CD14-positive monocyte (primary cell): ENCODE data around the gene GPC6. TPM values are rescaled to one million over a fixed set of nuclear protein-coding genes. Genes with fewer than 3 reads are reported as not detected.

Source experiments
- DNase-seq, 3 donors: peaks; one replicate each; pipeline ENCODE4 v3.0.0-alpha.2; 2011 to 2022
- H2AFZ ChIP-seq: 2 replicates; pipeline ENCODE4 v1.6.0; 2012; ENCODE audit warnings: mild to moderate bottlenecking, low read depth, low read length, inconsistent platforms; ENCODE audit not compliant: insufficient read depth, poor library complexity, severe bottlenecking
- H3K27ac ChIP-seq, 2 donors: 1 replicate in 1 of 2; 2 replicates in 1 of 2; pipeline ENCODE4 v1.5.1; 2012 to 2013; ENCODE audit warnings: low read length in 2 of 2, control low read depth in 1 of 2, inconsistent platforms in 1 of 2, low read depth in 1 of 2, mild to moderate bottlenecking in 1 of 2
- H3K27me3 ChIP-seq, 2 donors: one replicate each; pipeline versions ENCODE4 v1.6.0 to v1.6.1; 2011 to 2013; ENCODE audit warnings: low read length in 2 of 2; ENCODE audit not compliant: control insufficient read depth in 2 of 2, insufficient read depth in 2 of 2
- H3K36me3 ChIP-seq, 2 donors: replicated peaks in 1 of 2; 1 replicate in 1 of 2; 2 replicates in 1 of 2; pipeline versions ENCODE4 v1.5.1 to v1.6.1; 2012 to 2013; ENCODE audit warnings: low read length in 2 of 2, control low read depth in 1 of 2, inconsistent platforms in 1 of 2, mild to moderate bottlenecking in 1 of 2; ENCODE audit not compliant: insufficient read depth in 2 of 2, control insufficient read depth in 1 of 2
- H3K4me1 ChIP-seq, 2 donors: 1 replicate in 1 of 2; 2 replicates in 1 of 2; pipeline versions ENCODE4 v1.5.1 to v1.6.1; 2012 to 2013; ENCODE audit warnings: low read length in 2 of 2, control low read depth in 1 of 2, inconsistent platforms in 1 of 2, mild to moderate bottlenecking in 1 of 2, moderate library complexity in 1 of 2; ENCODE audit not compliant: insufficient read depth in 2 of 2, control insufficient read depth in 1 of 2
- H3K4me2 ChIP-seq: replicated peaks from 2 replicates; pipeline ENCODE3; 2012; ENCODE audit warnings: low read length, moderate library complexity, mild to moderate bottlenecking; ENCODE audit not compliant: poor library complexity, severe bottlenecking; ENCODE audit errors: extremely low read depth
- H3K4me3 ChIP-seq, 3 experiments: fragments of 200-600 bp in 1 of 3; sonication (generic) in 1 of 3; replicated peaks in 1 of 3; 1 replicate in 2 of 3; 2 replicates in 1 of 3; pipeline ENCODE4 v1.5.1; 2011 to 2013; ENCODE audit warnings: low read length in 3 of 3, mild to moderate bottlenecking in 3 of 3, control low read depth in 2 of 3, low read depth in 2 of 3, inconsistent platforms in 1 of 3, moderate library complexity in 1 of 3
- H3K79me2 ChIP-seq: 2 replicates; pipeline ENCODE4 v1.6.0; 2012; ENCODE audit warnings: mild to moderate bottlenecking, control low read depth, inconsistent platforms, low read length, moderate library complexity; ENCODE audit not compliant: insufficient read depth
- H3K9ac ChIP-seq: 2 replicates; pipeline ENCODE4 v1.6.0; 2017; ENCODE audit warnings: low read length, mild to moderate bottlenecking; ENCODE audit not compliant: insufficient read depth, poor library complexity, severe bottlenecking
- H3K9me3 ChIP-seq, 2 donors: replicated peaks in 1 of 2; 1 replicate in 1 of 2; 2 replicates in 1 of 2; pipeline versions ENCODE4 v1.5.1 to v1.6.1; 2012 to 2013; ENCODE audit warnings: low read length in 2 of 2, control low read depth in 1 of 2; ENCODE audit not compliant: control insufficient read depth in 1 of 2, insufficient read depth in 1 of 2
- H4K20me1 ChIP-seq: 2 replicates; pipeline ENCODE4 v1.6.0; 2012; ENCODE audit warnings: mild to moderate bottlenecking, low read length, control low read depth, moderate library complexity; ENCODE audit not compliant: insufficient read depth
- H3K27ac Mint-ChIP-seq, 7 donors: one replicate each; pipeline ENCODE4 v1.8.0; 2020; ENCODE audit warnings: mild to moderate bottlenecking in 7 of 7, mixed read lengths in 7 of 7, moderate library complexity in 6 of 7, inconsistent platforms in 2 of 7
- H3K27me3 Mint-ChIP-seq, 3 donors: one replicate each; pipeline ENCODE4 v1.8.0; 2021 to 2022; ENCODE audit warnings: low read depth in 3 of 3, mild to moderate bottlenecking in 3 of 3, mixed read lengths in 3 of 3, moderate library complexity in 3 of 3, inconsistent platforms in 1 of 3
- H3K36me3 Mint-ChIP-seq, 2 donors: one replicate each; pipeline ENCODE4 v1.8.0; 2020; ENCODE audit warnings: mixed read lengths in 2 of 2, inconsistent platforms in 1 of 2, mild to moderate bottlenecking in 1 of 2
- H3K4me1 Mint-ChIP-seq: one replicate; pipeline ENCODE4 v1.8.0; 2020; ENCODE audit warnings: mild to moderate bottlenecking, mixed read lengths
- H3K4me3 Mint-ChIP-seq, 2 donors: one replicate each; pipeline ENCODE4 v1.8.0; 2020; ENCODE audit warnings: mild to moderate bottlenecking in 2 of 2, mixed read lengths in 2 of 2, moderate library complexity in 1 of 2
- H3K9me3 Mint-ChIP-seq, 7 donors: one replicate each; pipeline ENCODE4 v1.8.0; 2020 to 2022; ENCODE audit warnings: mixed read lengths in 7 of 7, mild to moderate bottlenecking in 6 of 7, moderate library complexity in 6 of 7, inconsistent platforms in 2 of 7
- whole genome bisulfite sequencing: methylation state at CpG from one replicate; pipeline ENCODE4 v1.1.5; 2013; ENCODE audit warnings: missing lambda C conversion rate; ENCODE audit not compliant: insufficient coverage; 5-methylcytosine and 5-hydroxymethylcytosine counted together
- intact Hi-C, 2 donors: fragments of 100-400 bp; cut with micrococcal nuclease; formaldehyde crosslinking; loops; one replicate each; pipeline versions ENCODE4 v1.15.0 to v1.15.1; 2023
- polyA plus RNA-seq, 3 donors: library from polyadenylated mRNA; depleted of rRNA in 1 of 3; unstranded in 2 of 3; stranded (reverse) in 1 of 3; fragments of 300-500 nt in 2 of 3; fragments of >200 nt in 1 of 3; fragmentation: Illumina TruSeq in 2 of 3; gene quantifications; 1 replicate in 2 of 3; 2 replicates in 1 of 3; pipeline ENCODE4 v1.2.3, GENCODE V29; 2012 to 2021
- TF ChIP-seq, protein P1 (sequence below): fragments of 200-600 bp; IDR thresholded peaks from one replicate; pipeline ENCODE4 v1.8.0; 2022; ENCODE audit warnings: antibody characterized with exemption, mild to moderate bottlenecking

Gene GPC6
- polyA plus RNA-seq, 3 donors, result not detected

DNA sequence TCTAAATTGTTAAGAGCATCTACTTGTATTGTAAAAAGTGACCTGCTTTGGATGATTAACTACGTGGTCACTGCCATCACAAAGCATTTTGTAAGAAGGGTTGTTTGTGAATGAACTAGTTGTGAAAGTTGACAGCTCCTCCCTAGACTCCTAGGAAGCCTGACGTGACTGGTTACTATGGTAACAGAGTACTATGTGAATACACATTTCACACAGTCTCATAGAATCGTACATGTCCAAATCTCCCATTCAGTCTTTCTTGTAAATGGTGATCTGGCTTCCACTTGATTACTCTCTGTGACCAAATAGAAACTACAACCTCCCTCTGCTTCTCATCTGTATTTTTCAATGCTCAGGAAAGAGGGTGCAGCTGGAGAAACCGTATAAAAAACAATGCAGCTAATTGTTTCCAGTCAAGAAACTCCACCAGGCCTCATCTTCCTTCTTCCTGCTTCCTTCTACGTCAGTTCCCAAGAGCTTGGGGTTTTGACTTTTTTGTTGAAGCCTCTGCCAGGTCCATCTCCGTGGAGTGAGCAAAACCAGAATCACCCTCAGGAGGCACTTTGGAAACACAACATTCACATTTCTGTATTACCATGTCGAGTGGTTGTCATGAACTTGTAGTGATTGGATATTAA, 83.4 kb downstream of the GPC6 start:
- Histone ChIP-seq H3K36me3 (no peaks in the 10 kb centered on the region), H3K9ac (no peak overlapping the region), H3K9me3 (no peaks in the 10 kb centered on the region), H3K79me2 (no peaks in the 10 kb centered on the region), H3K4me2 (no peak overlapping the region), H3K27me3 (no peaks in the 10 kb centered on the region), H3K27ac (no peak overlapping the region), H2AFZ (no peak overlapping the region), H3K4me3 (no peak overlapping the region), H3K4me1 (no peaks in the 10 kb centered on the region), H4K20me1 (no peaks in the 10 kb centered on the region)
- TF ChIP-seq, protein P1, sequence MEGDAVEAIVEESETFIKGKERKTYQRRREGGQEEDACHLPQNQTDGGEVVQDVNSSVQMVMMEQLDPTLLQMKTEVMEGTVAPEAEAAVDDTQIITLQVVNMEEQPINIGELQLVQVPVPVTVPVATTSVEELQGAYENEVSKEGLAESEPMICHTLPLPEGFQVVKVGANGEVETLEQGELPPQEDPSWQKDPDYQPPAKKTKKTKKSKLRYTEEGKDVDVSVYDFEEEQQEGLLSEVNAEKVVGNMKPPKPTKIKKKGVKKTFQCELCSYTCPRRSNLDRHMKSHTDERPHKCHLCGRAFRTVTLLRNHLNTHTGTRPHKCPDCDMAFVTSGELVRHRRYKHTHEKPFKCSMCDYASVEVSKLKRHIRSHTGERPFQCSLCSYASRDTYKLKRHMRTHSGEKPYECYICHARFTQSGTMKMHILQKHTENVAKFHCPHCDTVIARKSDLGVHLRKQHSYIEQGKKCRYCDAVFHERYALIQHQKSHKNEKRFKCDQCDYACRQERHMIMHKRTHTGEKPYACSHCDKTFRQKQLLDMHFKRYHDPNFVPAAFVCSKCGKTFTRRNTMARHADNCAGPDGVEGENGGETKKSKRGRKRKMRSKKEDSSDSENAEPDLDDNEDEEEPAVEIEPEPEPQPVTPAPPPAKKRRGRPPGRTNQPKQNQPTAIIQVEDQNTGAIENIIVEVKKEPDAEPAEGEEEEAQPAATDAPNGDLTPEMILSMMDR, result no peak
- DNase-seq, result no peak
- H3K4me1 Mint-ChIP-seq, result no peaks in the 10 kb centered on the region
- H3K4me3 Mint-ChIP-seq, result no peak overlapping the region
- no peak overlapping the region for H3K27ac Mint-ChIP-seq
- WGBS, result 71% methylated on average over 4 of the region's 7 CpGs
- intact Hi-C loops, result no loop called here
- H3K36me3 Mint-ChIP-seq, result no peaks in the 10 kb centered on the region
- peaks cover 0 to 4% (median 2%) of the 10 kb centered on the region in 7 donors for H3K9me3 Mint-ChIP-seq
- no peaks in the 10 kb centered on the region for H3K27me3 Mint-ChIP-seq

GRCh38 chr13:93316841-93317240, 90.2 kb downstream of the GPC6 start:
- H3K79me2 ChIP-seq, result no peaks in the 10 kb centered on the region
- no CpG with 5 or more reads among the region's 3 CpGs for WGBS
- Mint-ChIP-seq H3K9me3 (peaks cover 0 to 11% (median 2%) of the 10 kb centered on the region in 7 donors), H3K4me1 (peaks cover 7% of the 10 kb centered on the region), H3K4me3 (no peak overlapping the region), H3K36me3 (no peaks in the 10 kb centered on the region), H3K27me3 (peaks cover 0 to 2% (median 0%) of the 10 kb centered on the region in 3 donors), H3K27ac (no peak overlapping the region)
- H3K27me3 ChIP-seq, result no peaks in the 10 kb centered on the region
- H3K27ac ChIP-seq, result no peak overlapping the region
- no peaks in the 10 kb centered on the region for H3K36me3 ChIP-seq
- no peak overlapping the region for H3K4me3 ChIP-seq
- no peak overlapping the region for H3K9ac ChIP-seq
- peaks cover 4 to 6% of the 10 kb centered on the region in 2 donors for H3K4me1 ChIP-seq
- H2AFZ ChIP-seq, result no peak overlapping the region
- no peaks in the 10 kb centered on the region for H4K20me1 ChIP-seq
- H3K4me2 ChIP-seq, result no peak overlapping the region
- no peak for DNase-seq
- TF ChIP-seq, protein P1, result no peak
- intact Hi-C loops, result no loop called here
- H3K9me3 ChIP-seq, result no peaks in the 10 kb centered on the region
